ENCODE data around the gene NEMP2.

The NEMP2 gene
- 13.0 to 18.6 (median 16.1) reads per million in 3 donors for total RNA-seq

GRCh38 chr2:190534310-190535120 is at the start of gene NEMP2:
TSS of gene NEMP2 (minus strand) at chr2:190534722. CDS start at chr2:190534655, 67 bp downstream.
- Histone ChIP-seq H3K4me1 (ENCODE audit: control insufficient read depth, insufficient read depth, low read length, poor library complexity, severe bottlenecking) (peaks cover 10% of the 10 kb centered on the region), H3K27me3 (replicated peaks; ENCODE audit: control insufficient read depth, insufficient read depth, low read length, poor library complexity, severe bottlenecking) (no peaks in the 10 kb centered on the region), H3K4me3 (ENCODE audit: insufficient read depth, low read depth, low read length, poor library complexity, severe bottlenecking) (peak within 1 kb of the TSS; percentile 54), H3K27ac (ENCODE audit: insufficient read depth, low read length, poor library complexity, severe bottlenecking) (peak within 1 kb of the TSS; percentile 86), H3K36me3 (ENCODE audit: control insufficient read depth, insufficient read depth, low read length) (no peaks in the 10 kb centered on the region), H3K9me3 (ENCODE audit: control insufficient read depth, low read length) (no peaks in the 10 kb centered on the region)
- DNase-seq = peak; percentile 63 to 73 (median 67)

- H3K4me1 ChIP-seq (ENCODE audit: control insufficient read depth, insufficient read depth, low read length, poor library complexity, severe bottlenecking) = no peaks in the 10 kb centered on the region
Measured at GRCh38 chr2:190583507-190584337, 49.2 kb upstream of the NEMP2 start.

GRCh38 chr2:190582736-190583506 is 48.4 kb upstream of the NEMP2 start:
- Histone ChIP-seq H3K4me3 (ENCODE audit: insufficient read depth, low read depth, low read length, poor library complexity, severe bottlenecking) (no peak overlapping the region), H3K4me1 (ENCODE audit: control insufficient read depth, insufficient read depth, low read length, poor library complexity, severe bottlenecking) (no peaks in the 10 kb centered on the region), H3K9me3 (ENCODE audit: control insufficient read depth, low read length) (no peaks in the 10 kb centered on the region), H3K36me3 (ENCODE audit: control insufficient read depth, insufficient read depth, low read length) (no peaks in the 10 kb centered on the region), H3K27ac (ENCODE audit: insufficient read depth, low read length, poor library complexity, severe bottlenecking) (no peak overlapping the region), H3K27me3 (replicated peaks; ENCODE audit: control insufficient read depth, insufficient read depth, low read length, poor library complexity, severe bottlenecking) (no peaks in the 10 kb centered on the region)
- DNase-seq = no peak

More at GRCh38 chr2:190583507-190584337, 49.2 kb upstream of the NEMP2 start:
- H3K4me3 ChIP-seq (ENCODE audit: insufficient read depth, low read depth, low read length, poor library complexity, severe bottlenecking) = no peak overlapping the region
- no peaks in the 10 kb centered on the region for H3K9me3 ChIP-seq (ENCODE audit: control insufficient read depth, low read length)
- H3K36me3 ChIP-seq (ENCODE audit: control insufficient read depth, insufficient read depth, low read length) = no peaks in the 10 kb centered on the region
- no peaks in the 10 kb centered on the region for H3K27me3 ChIP-seq (replicated peaks; ENCODE audit: control insufficient read depth, insufficient read depth, low read length, poor library complexity, severe bottlenecking)
- no peak overlapping the region for H3K27ac ChIP-seq (ENCODE audit: insufficient read depth, low read length, poor library complexity, severe bottlenecking)
- DNase-seq = no peak

GRCh38 chr2:190582019-190582418 is 47.5 kb upstream of the NEMP2 start:
- H3K36me3 ChIP-seq (ENCODE audit: control insufficient read depth, insufficient read depth, low read length) = no peaks in the 10 kb centered on the region
- no peak overlapping the region for H3K4me3 ChIP-seq (ENCODE audit: insufficient read depth, low read depth, low read length, poor library complexity, severe bottlenecking)
- DNase-seq = no peak
- no peak overlapping the region for H3K27ac ChIP-seq (ENCODE audit: insufficient read depth, low read length, poor library complexity, severe bottlenecking)
- H3K9me3 ChIP-seq (ENCODE audit: control insufficient read depth, low read length) = no peaks in the 10 kb centered on the region
- H3K4me1 ChIP-seq (ENCODE audit: control insufficient read depth, insufficient read depth, low read length, poor library complexity, severe bottlenecking) = no peaks in the 10 kb centered on the region
- H3K27me3 ChIP-seq (replicated peaks; ENCODE audit: control insufficient read depth, insufficient read depth, low read length, poor library complexity, severe bottlenecking) = no peaks in the 10 kb centered on the region

GRCh38 chr2:190579915-190580846 is 45.7 kb upstream of the NEMP2 start:
- no peak for DNase-seq

GRCh38 chr2:190579058-190579410 is 44.5 kb upstream of the NEMP2 start:
- no peak overlapping the region for H3K4me3 ChIP-seq (ENCODE audit: insufficient read depth, low read depth, low read length, poor library complexity, severe bottlenecking)
- H3K9me3 ChIP-seq (ENCODE audit: control insufficient read depth, low read length) = no peaks in the 10 kb centered on the region
- no peak overlapping the region for H3K27ac ChIP-seq (ENCODE audit: insufficient read depth, low read length, poor library complexity, severe bottlenecking)
- no peaks in the 10 kb centered on the region for H3K27me3 ChIP-seq (replicated peaks; ENCODE audit: control insufficient read depth, insufficient read depth, low read length, poor library complexity, severe bottlenecking)
- H3K36me3 ChIP-seq (ENCODE audit: control insufficient read depth, insufficient read depth, low read length) = no peaks in the 10 kb centered on the region
- H3K4me1 ChIP-seq (ENCODE audit: control insufficient read depth, insufficient read depth, low read length, poor library complexity, severe bottlenecking) = no peaks in the 10 kb centered on the region
- DNase-seq = no peak

More at GRCh38 chr2:190579915-190580846, 45.7 kb upstream of the NEMP2 start:
- Histone ChIP-seq H3K4me3 (ENCODE audit: insufficient read depth, low read depth, low read length, poor library complexity, severe bottlenecking) (no peak overlapping the region), H3K4me1 (ENCODE audit: control insufficient read depth, insufficient read depth, low read length, poor library complexity, severe bottlenecking) (no peaks in the 10 kb centered on the region), H3K27me3 (replicated peaks; ENCODE audit: control insufficient read depth, insufficient read depth, low read length, poor library complexity, severe bottlenecking) (no peaks in the 10 kb centered on the region), H3K9me3 (ENCODE audit: control insufficient read depth, low read length) (no peaks in the 10 kb centered on the region), H3K36me3 (ENCODE audit: control insufficient read depth, insufficient read depth, low read length) (no peaks in the 10 kb centered on the region), H3K27ac (ENCODE audit: insufficient read depth, low read length, poor library complexity, severe bottlenecking) (no peak overlapping the region)

GRCh38 chr2:190578158-190579057 is 43.9 kb upstream of the NEMP2 start:
- no peaks in the 10 kb centered on the region for H3K27me3 ChIP-seq (replicated peaks; ENCODE audit: control insufficient read depth, insufficient read depth, low read length, poor library complexity, severe bottlenecking)
- no peak for DNase-seq
- no peak overlapping the region for H3K4me3 ChIP-seq (ENCODE audit: insufficient read depth, low read depth, low read length, poor library complexity, severe bottlenecking)
- no peaks in the 10 kb centered on the region for H3K36me3 ChIP-seq (ENCODE audit: control insufficient read depth, insufficient read depth, low read length)
- no peaks in the 10 kb centered on the region for H3K9me3 ChIP-seq (ENCODE audit: control insufficient read depth, low read length)
- no peak overlapping the region for H3K27ac ChIP-seq (ENCODE audit: insufficient read depth, low read length, poor library complexity, severe bottlenecking)
- H3K4me1 ChIP-seq (ENCODE audit: control insufficient read depth, insufficient read depth, low read length, poor library complexity, severe bottlenecking) = no peaks in the 10 kb centered on the region

- Histone ChIP-seq H3K4me1 (ENCODE audit: control insufficient read depth, insufficient read depth, low read length, poor library complexity, severe bottlenecking) (no peaks in the 10 kb centered on the region), H3K27me3 (replicated peaks; ENCODE audit: control insufficient read depth, insufficient read depth, low read length, poor library complexity, severe bottlenecking) (no peaks in the 10 kb centered on the region), H3K4me3 (ENCODE audit: insufficient read depth, low read depth, low read length, poor library complexity, severe bottlenecking) (no peak overlapping the region), H3K9me3 (ENCODE audit: control insufficient read depth, low read length) (no peaks in the 10 kb centered on the region), H3K36me3 (ENCODE audit: control insufficient read depth, insufficient read depth, low read length) (no peaks in the 10 kb centered on the region), H3K27ac (ENCODE audit: insufficient read depth, low read length, poor library complexity, severe bottlenecking) (no peak overlapping the region)
- no peak for DNase-seq
Measured at GRCh38 chr2:190576573-190576972, 42.1 kb upstream of the NEMP2 start.
